Esophagus muscularis mucosa (tissue), 4 donors: ENCODE measurements around the gene ADNP.

Source experiments
- EP300 ChIP-seq: sonication (generic); formaldehyde crosslinking; IDR thresholded peaks from one replicate; pipeline ENCODE4 v1.6.1; 2017; ENCODE audit warnings: antibody characterized with exemption
- POLR2AphosphoS5 ChIP-seq, 2 donors: sonication (generic); formaldehyde crosslinking; IDR thresholded peaks; one replicate each; pipeline ENCODE4 v1.6.1; 2017; ENCODE audit warnings: antibody characterized with exemption in 2 of 2
- TF ChIP-seq, protein P1 (sequence below), 3 experiments: fragments of 200-600 bp in 2 of 3; fragments of 450-650 bp in 1 of 3; sonication (generic) in 2 of 3; IDR thresholded peaks; one replicate each; pipeline ENCODE4 v1.5.1; 2017 to 2019; ENCODE audit warnings: antibody characterized with exemption in 3 of 3, mild to moderate bottlenecking in 2 of 3, moderate library complexity in 1 of 3

DNA sequence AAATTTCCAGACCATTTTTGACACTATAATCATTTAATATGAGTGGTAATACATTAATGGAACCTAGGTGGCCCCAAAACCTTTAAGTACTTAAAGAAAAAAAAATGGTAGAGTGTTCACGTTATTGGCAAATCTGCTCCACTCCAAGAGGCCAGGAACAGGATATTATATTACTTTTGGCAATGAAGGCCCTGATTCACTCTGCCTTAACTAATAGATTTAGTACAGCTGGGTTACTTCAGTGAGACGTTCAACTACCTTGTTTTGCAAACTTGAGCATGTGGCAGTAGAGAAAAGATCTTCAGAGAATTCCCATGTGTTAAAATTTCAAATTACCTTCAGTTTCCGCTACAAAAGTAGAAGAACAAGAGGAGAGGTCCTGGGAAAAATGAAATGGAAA, 12.8 kb downstream of the ADNP start:
- TF ChIP-seq, protein P1, sequence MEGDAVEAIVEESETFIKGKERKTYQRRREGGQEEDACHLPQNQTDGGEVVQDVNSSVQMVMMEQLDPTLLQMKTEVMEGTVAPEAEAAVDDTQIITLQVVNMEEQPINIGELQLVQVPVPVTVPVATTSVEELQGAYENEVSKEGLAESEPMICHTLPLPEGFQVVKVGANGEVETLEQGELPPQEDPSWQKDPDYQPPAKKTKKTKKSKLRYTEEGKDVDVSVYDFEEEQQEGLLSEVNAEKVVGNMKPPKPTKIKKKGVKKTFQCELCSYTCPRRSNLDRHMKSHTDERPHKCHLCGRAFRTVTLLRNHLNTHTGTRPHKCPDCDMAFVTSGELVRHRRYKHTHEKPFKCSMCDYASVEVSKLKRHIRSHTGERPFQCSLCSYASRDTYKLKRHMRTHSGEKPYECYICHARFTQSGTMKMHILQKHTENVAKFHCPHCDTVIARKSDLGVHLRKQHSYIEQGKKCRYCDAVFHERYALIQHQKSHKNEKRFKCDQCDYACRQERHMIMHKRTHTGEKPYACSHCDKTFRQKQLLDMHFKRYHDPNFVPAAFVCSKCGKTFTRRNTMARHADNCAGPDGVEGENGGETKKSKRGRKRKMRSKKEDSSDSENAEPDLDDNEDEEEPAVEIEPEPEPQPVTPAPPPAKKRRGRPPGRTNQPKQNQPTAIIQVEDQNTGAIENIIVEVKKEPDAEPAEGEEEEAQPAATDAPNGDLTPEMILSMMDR (IDR thresholded peaks at IDR 0.05): no peak
- TF ChIP-seq EP300 (no peak), POLR2AphosphoS5 (IDR thresholded peaks at IDR 0.05) (no peak)
